SKM-1 treated with dmso at 0.1 percent for 144 hours (cell line): ENCODE measurements around the gene JUND.

Source experiments
- DNase-seq: peaks from one replicate; lab custom pipeline; 2025; ENCODE audit not compliant: unreplicated experiment; lab: John Stamatoyannopoulos, UW

Gene JUND

DNA sequence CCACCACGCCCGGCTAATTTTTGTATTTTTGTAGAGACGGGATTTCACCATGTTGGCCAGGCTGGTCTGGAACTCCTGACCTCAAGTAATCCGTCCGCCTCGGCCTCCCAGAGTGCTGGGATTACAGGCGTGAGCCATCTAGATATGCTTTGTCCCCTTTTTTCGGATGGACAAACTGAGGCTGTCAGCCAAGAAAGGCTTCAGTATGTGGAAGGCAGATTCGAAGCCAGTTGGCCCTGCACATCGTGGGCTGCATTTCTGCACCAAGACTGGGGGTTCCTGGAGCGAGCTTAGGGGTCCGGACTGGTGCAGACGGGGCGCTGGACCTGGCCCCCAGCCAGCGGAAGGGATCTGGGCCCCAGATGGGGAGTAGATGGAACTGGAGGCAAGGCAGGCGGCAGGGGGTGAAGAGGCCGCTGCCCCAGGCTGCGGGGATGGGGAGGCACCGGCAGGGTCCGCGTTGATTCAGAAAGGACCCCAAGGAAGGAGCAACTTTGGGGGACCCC is 9.7 kb upstream of the JUND start:
- no peak for DNase-seq

DNA sequence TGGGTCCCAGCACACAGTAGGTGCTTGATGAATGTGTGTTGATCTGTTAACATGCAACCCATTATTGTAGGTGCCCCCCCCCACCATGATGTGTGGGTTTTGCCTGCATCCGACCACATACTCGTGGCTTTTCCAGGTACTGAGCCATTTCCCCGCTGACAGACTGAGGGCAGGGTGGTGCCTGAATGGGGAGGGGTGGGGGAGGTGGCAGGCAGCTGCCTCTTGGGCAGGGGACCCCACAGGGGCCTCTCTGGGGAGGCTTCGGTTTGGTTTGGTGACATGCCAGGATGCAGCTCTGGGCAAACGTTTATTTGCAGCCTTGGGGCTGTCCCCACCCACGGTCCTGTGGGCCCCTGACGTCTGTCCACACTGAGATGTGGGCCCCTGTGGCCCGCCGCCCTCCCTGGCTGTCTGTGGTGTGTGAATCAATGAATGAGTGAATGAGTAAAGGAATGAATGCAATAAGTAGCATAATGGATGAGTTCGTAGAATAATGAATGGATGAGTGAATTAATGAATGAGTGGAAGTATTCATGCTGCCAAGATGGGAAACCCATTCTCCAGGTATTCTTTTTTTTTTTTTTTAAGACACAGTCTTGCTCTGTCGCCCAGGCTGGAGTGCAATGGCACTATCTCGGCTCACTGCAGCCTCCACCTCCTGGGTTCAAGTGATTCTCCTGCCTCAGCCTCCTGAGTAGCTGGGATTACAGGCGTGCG is 9.0 kb upstream of the JUND start:
- DNase-seq: no peak

GRCh38 chr19:18289471-18290301 is 8.3 kb upstream of the JUND start:
- DNase-seq: no peak

DNA sequence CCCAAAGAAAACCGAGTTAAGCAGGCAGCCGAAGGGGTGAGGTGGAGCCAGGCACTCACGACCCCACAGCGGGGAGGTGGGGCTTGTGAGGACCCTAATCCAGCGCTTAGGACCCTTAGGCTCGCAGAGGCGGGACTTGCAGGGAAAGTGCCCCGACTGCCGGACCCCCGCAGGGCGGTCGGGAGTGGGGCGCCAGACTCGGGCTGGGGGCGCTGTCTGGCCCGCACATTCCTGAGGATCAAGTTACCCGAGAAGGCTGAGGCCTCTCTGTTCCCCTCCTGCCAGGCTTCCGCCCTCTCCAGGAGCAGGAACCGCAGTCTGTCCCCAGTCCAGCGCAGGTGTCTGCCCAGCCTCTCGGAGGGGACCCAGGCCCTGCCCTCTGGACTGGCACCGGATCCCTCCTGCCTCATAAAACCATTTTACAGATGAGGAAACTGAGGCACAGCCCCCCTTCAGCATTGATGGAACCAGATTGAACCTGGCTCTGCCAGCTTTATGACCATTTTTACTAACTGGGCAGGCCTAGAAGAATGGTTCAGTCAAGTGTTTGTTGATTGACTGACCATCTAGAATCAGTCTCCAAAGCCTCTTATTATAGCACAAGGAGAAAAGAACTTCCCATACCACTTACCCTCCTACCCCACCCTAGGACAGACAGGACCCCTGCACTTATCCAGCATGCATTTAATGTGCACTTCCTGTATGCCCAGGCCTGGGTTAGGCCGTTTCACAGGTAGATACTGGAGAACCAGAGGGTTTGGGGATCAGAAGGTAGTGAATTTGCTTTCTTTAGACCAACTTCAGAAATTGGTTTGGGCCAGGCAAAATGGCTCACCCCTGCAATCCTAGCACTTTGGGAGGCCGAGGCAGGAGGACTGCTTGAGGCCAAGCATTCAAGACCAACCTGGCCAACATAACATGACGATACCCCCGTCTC is 6.7 kb upstream of the JUND start:
- DNase-seq: no peak

DNA sequence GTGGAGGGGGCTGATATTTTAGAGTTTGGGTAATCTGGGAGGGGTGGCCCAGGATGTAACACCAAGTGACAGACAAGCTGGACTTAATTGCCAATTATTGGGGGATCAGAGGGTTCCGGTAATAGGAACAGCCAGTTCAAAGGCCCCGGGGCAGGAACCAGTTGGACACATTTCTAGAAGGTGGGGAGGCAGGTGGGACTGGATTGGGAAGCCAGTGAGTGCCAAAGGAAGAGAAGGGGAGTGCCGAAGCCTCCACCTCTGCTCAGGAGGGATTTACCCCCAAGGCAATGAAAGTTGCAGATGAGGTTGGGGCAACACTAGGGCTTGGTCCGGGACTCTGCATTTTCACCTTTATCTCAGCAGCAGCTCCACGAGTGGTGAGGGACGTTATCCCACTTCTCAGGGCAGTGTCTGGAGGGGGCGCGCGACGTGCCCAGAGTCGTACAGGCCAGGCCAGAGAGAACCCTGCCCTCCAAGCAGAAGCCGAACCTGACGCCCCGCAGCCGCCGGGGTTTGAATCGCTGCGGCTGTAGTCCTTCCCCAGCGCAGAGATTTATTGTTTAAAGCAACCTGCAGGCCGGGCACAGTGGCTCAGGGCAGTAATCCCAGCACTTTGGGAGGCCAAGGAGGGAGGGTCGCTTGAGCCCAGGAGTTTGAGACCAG is 5.7 kb upstream of the JUND start:
- DNase-seq: no peak

DNA sequence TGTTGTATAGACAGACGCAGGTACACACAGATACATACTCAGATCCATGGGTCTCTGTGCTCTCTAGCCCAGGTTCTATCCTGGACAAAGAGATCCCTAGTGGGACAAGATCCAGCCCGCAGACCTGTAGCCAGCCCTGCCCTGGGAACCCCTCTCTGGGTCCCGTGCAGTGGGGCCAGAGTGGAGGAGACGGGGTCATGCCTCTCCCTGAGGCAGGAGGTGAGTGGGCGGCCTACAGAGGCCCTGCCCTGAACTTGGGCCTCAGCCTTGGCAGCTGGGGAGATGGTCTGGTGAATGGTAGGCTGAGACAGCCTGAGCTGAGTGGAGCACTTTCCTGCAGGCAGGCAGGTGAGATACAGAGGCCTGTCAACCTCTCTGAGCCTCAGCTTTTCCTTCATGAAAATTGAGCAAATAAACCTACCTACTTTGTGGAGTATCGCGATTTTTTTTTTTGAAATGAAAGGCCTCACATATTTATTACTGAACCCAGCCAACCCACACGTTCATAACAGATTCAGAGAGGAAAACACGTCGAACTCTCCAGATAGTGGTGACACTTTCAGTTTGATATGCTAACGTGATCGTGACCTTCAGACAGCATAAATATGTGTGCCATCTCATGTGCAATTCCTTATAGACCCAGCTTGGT is 3.4 kb upstream of the JUND start:
- DNase-seq: no peak

GRCh38 chr19:18283338-18283737 is 1.9 kb upstream of the JUND start:
- DNase-seq: no peak

- no peak for DNase-seq
Measured at GRCh38 chr19:18282788-18283141, 1.3 kb upstream of the JUND start.

- peak; percentile 69 for DNase-seq
Measured at GRCh38 chr19:18282021-18282787, 782 bp upstream of the JUND start.

DNA sequence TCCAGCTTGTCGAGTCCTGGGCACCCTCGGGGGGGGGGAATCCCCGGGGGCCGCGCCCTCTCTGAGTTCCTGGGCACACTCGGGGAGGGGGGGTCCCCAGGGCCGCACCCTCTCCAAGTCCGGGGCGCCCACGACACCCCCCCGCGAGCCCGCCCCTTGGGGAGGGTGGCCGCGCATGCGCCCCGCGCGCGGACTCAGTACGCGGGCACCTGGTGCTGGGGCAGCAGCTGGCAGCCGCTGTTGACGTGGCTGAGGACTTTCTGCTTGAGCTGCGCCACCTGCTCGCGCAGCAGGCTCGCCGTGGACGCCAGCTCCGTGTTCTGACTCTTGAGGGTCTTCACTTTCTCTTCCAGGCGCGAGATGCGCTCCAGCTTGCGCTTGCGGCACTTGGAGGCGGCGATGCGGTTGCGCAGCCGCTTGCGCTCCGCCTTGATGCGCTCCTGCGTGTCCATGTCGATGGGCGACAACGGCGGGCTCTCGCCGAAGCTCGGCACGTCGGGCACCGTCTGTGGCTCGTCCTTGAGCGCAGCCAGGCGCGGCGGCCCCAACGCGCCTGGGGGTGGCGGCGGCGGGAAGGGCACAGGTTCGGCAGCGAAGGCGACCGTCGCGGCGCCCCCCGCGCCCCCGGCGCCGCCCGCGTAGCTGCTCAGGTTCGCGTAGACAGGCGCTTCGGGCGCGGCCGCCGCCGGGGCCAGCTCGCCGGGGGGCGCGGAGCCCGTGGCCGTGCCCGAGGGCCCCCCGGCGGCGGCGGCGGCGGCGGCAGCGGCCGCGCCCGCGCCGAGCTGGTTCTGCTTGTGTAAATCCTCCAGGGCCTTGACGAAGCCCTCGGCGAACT is 958 bp downstream of the JUND start:
- DNase-seq: peak; percentile 56

DNA sequence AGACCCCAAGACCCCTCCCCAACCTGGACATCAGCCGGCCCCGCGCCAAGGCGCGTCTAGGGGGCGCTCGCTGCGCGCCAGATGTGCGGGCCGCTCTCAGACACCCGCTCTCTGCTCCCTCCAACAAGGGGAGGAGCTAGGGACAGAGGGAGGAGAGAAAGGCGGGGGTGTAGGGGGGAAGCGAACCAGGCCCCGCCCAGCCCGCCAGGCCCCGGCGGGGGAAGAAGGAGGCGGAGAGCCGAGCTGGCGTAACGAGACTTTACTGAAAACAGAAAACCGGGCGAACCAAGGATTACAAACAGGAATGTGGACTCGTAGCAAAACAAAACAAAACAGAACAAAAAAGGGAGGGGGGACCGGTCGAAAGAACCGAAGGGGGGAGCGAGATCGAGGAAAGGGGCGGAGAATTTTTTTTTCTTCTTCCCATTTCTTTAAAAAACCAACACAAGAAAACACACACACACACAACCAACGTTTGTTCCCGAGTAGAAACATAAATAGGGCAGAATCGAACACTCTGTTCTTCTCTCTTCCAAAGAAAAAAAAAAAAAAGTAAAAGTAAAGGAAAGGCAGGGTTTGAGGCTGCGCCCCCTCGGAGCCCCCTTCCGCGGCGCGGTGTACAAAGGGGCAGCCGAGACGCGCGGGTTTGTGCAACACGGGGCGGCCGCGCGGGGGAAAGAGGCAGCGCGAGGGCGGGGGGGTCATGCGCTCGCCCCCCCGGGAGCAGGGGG is 1.7 kb downstream of the JUND start:
- DNase-seq: peak; percentile 95

- DNase-seq: no peak
Measured at GRCh38 chr19:18279266-18279515, 2.2 kb downstream of the JUND start.

- DNase-seq: no peak
Measured at GRCh38 chr19:18278521-18279265, 2.7 kb downstream of the JUND start.

GRCh38 chr19:18274781-18275356 is 6.6 kb downstream of the JUND start:
- peak; percentile 65 for DNase-seq

GRCh38 chr19:18274219-18274780 is 7.1 kb downstream of the JUND start, which contains the start of gene IQCN:
IQCN (minus strand) TSS chr19:18274452; CDS start chr19:18269478, 4,974 bp downstream.
- DNase-seq: peak; percentile 46

GRCh38 chr19:18273561-18274218 is 7.7 kb downstream of the JUND start:
- DNase-seq: no peak
